ENCODE data around the gene ZNF503.
"Not testable (repeated sequence)": the region's sequence is repeated elsewhere in the genome, so short reads cannot be mapped to it uniquely, and the experiment has no call there.

ZNF503 gene

GRCh38 chr10:75392271-75392670, 9.3 kb downstream of the ZNF503 start:
- DNase-seq: no peak

GRCh38 chr10:75390178-75390577, 11.4 kb downstream of the ZNF503 start:
- no peak for DNase-seq

GRCh38 chr10:75388082-75388481, 13.5 kb downstream of the ZNF503 start:
- no peak for DNase-seq

- DNase-seq: no peak
Measured at GRCh38 chr10:75386128-75386527, 15.4 kb downstream of the ZNF503 start.

- no peak for DNase-seq
Measured at GRCh38 chr10:75379817-75380216, 21.7 kb downstream of the ZNF503 start.

GRCh38 chr10:75379212-75379724, 22.3 kb downstream of the ZNF503 start:
- DNase-seq: no peak

GRCh38 chr10:75378379-75378778, 23.2 kb downstream of the ZNF503 start:
- DNase-seq: no peak

GRCh38 chr10:75377869-75378268, 23.7 kb downstream of the ZNF503 start:
- no peak for DNase-seq

- DNase-seq: peak; percentile 36
Measured at GRCh38 chr10:75375838-75376237, 25.7 kb downstream of the ZNF503 start.

- DNase-seq: no peak
Measured at GRCh38 chr10:75371010-75371409, 30.6 kb downstream of the ZNF503 start.

GRCh38 chr10:75369838-75370237, 31.7 kb downstream of the ZNF503 start:
- not testable (repeated sequence) for DNase-seq

GRCh38 chr10:75367901-75368300, 33.7 kb downstream of the ZNF503 start:
- no peak for DNase-seq

GRCh38 chr10:75367021-75367487, 34.5 kb downstream of the ZNF503 start:
- no peak for DNase-seq

- no peak for DNase-seq
Measured at GRCh38 chr10:75363431-75363830, 38.1 kb downstream of the ZNF503 start.

GRCh38 chr10:75359876-75360275, 41.7 kb downstream of the ZNF503 start:
- not testable (repeated sequence) for DNase-seq

GRCh38 chr10:75358835-75359421, 42.6 kb downstream of the ZNF503 start:
- peak; percentile 23 for DNase-seq

- DNase-seq: no peak
Measured at GRCh38 chr10:75358132-75358531, 43.4 kb downstream of the ZNF503 start.

- no peak for DNase-seq
Measured at GRCh38 chr10:75357500-75357899, 44.1 kb downstream of the ZNF503 start.

- DNase-seq: no peak
Measured at GRCh38 chr10:75356484-75356883, 45.1 kb downstream of the ZNF503 start.

- DNase-seq: no peak
Measured at GRCh38 chr10:75355706-75356105, 45.9 kb downstream of the ZNF503 start.

- no peak for DNase-seq
Measured at GRCh38 chr10:75353183-75353582, 48.4 kb downstream of the ZNF503 start.

GRCh38 chr10:75352650-75353049, 48.9 kb downstream of the ZNF503 start:
- DNase-seq: no peak

- DNase-seq: no peak
Measured at GRCh38 chr10:75351637-75352036, 49.9 kb downstream of the ZNF503 start.

- no peak for DNase-seq
Measured at GRCh38 chr10:75350791-75351190, 50.8 kb downstream of the ZNF503 start.

All from CD4-positive, alpha-beta T cell treated with Interferon gamma for 1 hour (primary cell).